GM18507 (cell line): ENCODE measurements around the gene ZNF765.
"Not testable (repeated sequence)": the region's sequence is repeated elsewhere in the genome, so short reads cannot be mapped to it uniquely, and the experiment has no call there.

Experiments used
- DNase-seq: peaks from one replicate; pipeline ENCODE4 v3.0.0; 2011; ENCODE audit warnings: low read depth; ENCODE audit not compliant: insufficient read length; ENCODE audit errors: extremely low spot score
- FAIRE-seq: peaks from 2 replicates; lab custom pipeline; 2011; peaks lifted over from hg19 to GRCh38; lab: Jason Lieb, UNC

ZNF765 gene

DNA sequence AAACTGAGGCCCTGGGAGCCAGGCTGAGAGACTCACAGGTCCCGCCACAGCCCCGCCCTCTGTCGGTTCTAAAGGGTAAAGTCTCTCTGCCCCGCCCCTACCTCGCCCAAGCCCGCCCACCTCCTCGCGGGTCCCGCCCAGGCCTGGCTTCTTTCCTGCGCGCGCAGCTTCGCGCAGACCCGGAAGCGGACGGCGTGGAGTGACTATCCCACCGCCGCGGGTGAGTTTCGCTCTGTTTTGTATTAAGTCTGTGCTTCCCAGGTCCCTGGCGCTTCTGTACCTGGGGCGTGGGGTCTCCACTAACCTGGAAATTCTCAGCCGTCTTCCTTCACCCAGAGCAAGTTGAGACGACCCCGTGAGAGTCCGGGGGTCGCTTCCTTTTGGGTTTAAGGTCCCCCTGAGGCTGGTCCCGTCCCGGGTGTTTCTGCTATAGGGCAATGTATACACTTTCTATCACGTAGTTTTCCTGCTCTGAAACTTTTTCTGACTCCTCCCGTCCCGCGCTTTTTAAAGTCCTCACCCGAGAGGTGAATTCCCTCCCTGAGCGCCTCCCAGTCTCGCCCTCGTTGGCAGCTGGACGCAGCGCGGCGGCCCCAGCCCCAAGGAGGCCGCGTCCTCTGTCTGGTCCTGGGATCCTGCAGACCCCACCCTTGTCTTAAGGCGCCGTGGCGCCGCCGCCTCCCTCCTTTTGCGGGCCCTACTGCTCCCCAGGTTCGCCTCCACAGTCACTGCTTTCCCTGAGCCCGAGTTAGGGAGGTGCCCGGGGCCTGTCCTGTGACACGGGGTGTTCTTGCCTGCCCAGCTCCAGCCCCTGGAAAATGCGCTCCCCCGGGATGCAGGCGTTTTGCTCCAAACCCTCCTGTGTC is at the start of gene ZNF765:
ZNF765 (plus strand) TSS at position 176 of the 866 bp plus-strand sequence. CDS start 2,867 bp downstream, outside the sequence.
- DNase-seq, result peak; percentile 86
- peak; percentile 79 for FAIRE-seq

DNA sequence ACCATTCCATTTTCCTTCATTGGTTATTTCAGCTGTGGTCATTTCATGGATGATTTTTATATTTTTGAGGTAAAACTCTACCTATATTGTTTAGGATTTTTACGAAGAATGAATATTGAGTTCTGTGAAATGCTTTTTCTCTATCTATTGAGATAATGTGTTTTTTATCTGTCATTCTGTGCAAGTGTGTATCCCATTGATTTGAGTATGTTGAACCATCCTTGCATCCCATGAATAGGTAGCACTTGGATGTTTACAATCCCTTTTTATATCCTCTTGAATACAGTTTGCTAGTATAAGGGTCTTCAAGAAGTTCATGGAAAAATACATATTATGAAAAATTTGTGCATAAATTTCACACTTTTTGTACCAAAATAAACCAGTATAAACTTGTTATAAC is 39.2 kb upstream of the ZNF765 start:
- DNase-seq, result no peak
- no peak for FAIRE-seq

DNA sequence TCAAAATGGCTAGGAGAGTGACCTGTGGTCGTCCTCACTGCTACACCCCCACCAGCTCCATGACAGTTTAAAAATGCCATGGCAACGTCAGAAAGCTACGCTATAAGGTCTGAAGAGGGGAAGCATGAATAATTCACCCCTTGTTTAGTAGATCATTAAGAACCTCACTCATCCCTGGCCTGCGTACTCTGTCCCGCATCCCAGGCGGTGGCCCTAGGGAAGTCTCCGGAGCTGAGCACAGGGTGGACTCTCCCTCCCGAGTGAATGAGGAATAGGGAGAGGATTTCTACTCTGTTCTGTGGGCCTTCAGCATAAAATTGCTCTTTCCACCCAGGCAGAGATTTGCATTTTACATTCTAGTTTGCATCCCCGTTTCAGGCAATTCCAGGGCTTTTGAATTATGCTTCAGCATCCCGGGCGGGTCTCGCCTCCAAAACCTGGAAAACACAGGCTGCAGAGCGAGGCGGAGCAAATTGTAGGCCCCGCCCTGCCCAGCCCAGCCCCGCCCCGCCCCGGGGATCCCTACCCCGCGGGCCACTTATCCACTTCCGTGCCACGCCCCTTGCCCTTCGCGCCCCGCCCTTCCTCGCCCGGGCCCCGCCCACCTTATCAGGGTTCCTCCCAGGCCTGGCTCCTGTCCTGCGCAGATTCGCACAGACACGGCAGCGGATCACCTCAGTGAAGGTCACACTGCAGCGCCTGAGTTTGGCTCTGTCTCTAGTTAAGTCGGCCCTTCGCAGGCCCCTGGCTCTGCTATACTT is 36.9 kb upstream of the ZNF765 start:
- no peak for DNase-seq
- FAIRE-seq, result no peak

DNA sequence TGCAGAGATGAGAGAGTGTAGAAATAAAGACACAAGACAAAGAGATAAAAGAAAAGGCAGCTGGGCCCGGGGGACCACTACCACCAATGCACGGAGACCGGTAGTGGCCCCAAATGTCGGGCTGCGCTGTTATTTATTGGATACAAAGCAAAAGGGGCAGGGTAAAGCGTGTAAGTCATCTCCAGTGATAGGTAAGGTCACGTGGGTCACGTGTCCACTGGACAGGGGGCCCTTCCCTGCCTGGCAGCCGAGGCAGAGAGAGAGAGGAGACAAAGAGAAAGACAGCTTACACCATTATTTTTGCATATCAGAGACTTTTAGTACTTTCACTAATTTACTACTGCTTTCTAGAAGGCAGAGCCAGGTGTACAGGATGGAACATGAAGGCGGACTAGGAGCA is 34.9 kb upstream of the ZNF765 start:
- DNase-seq, FAIRE-seq: not testable (repeated sequence)

DNA sequence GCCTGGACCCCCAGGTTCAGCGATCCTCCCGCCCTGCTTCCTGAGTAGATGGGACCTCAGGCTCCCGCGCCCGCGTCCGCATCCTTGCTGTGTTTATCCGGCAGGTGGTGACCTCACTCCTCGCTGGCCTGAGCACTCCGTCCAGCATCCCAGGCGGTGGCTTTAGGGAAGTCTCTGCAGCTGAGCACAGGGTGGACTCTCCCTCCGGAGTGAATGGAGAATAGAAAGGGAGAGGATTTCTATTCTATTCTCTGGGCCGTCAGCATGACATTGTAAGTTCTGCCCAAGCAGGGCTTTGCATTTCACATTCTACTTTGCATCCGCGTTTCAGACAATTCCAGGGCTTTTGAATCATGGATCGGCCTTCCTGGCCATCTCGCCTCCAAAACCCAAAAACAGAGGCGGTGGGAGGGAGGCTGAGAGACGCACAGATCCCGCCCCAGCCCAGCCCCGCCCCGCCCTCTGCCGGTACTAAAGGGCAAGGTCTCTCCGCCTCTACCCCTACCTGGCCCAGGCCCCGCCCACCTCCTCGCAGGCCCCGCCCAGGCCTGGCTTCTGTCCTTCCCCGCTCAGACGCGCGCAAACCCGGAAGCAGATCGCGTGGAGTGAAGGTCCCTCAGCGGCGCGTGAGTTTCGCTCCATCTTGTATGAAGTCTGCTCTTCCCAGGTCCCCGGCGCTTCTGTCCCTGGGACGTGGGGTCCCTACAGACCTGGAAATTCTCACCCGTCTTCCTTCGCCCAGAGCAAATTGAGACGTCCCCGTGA is 29.6 kb upstream of the ZNF765 start, which contains the start of gene ZNF525:
ZNF525 (plus strand) TSS at position 572 of the 765 bp plus-strand sequence. CDS start 6,577 bp downstream, outside the sequence.
- peak; percentile 88 for FAIRE-seq
- peak; percentile 78 for DNase-seq

DNA sequence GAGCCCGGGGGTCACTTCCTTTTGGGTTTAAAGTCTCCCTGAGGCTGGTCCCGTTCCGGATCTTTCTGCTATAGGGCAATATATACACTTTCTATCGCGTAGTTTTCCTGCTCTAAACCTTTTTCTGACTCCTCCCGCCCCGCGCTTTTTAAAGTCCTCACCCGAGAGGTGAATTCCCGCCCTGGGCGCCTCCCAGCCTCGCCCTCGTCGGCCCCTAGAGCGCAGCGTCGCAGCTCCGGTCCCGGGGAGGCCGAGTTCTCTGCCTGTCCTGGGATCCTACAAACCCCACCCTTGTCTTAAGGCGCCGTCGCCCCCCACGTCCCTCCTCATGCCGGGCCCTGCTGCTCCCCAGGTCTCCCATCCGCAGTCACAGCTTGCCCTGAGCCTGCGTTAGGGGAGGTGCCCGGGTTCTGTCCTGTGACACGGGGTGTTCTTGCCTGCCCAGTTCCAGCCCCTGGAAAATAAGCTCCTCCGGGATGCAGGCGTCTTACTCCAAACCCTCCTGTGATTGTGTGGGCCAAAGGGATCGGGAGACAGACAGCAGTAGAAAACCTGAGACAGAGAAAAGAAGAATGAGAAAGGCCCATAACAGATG is 29.0 kb upstream of the ZNF765 start:
- FAIRE-seq (no peak), DNase-seq (no peak)

DNA sequence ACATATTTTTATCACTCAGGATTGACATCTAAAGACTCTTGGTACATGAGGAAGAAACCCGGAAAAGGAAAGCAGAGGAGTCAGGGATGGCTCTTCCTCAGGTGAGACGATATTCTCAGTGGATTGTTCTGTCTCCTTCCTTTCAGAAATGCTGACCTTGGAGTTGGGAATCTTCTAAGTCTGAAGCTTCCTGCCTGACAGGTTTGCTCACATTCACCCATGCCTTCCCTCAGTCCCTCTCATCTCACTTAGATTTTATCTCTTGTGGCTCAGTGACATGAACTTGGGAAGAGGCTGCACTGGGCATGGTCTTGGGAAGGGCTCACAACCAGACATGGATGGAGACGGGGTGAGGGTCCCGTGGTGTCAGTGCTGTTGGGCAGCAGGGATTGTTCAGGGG is 22.8 kb upstream of the ZNF765 start:
- DNase-seq (no peak), FAIRE-seq (no peak)

DNA sequence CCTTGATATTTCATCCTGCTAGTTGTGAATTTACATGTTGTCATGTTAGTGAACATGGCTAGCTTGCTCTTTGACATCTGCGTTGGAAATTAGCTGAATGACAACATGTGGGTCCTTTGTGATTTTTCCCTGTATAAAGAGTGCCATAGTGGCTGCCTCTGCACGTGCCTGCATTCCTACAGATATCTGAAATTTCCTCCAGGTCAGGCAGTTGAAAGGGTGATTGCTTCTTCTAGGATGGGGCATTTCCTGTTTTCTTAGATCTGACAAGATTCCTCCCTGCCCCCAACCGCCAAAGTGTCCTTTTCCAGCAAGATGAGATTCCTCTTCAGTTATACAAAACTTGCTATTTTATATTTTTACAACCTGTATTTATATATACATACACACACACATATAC is 20.7 kb upstream of the ZNF765 start:
- no peak for FAIRE-seq
- no peak for DNase-seq

DNA sequence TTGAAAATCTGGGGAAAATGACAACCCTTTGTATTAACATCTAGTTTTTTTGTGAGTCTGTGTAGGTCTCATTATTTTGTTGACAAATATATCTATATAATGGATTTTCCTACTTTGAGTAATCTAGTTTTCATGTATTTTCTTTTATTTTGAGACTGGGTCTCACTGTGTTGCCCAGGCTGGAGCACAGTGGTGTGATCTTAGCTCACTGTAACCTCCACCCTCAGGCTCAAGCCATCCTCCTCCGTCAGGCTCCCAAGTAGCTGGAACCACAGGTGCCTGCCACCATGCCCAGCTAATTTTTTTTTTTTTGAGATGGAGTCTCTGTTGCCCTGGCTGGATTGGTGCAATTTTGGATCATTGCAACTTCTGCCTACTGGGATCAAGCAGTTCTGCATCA is 20.2 kb upstream of the ZNF765 start:
- FAIRE-seq (no peak), DNase-seq (no peak)

DNA sequence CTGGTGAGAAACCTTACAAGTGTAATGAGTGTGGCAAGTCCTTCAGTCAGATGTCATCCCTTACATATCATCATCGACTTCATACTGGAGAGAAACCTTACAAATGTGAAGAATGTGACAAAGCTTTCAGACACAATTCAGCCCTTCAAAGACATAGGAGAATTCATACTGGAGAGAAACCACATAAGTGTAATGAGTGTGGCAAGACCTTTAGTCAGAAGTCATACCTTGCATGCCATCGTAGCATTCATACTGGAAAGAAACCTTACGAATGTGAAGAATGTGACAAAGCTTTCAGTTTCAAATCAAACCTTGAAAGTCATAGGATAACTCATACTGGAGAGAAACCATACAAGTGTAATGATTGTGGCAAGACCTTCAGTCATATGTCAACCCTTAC is 13.6 kb upstream of the ZNF765 start:
- FAIRE-seq (no peak), DNase-seq (no peak)

DNA sequence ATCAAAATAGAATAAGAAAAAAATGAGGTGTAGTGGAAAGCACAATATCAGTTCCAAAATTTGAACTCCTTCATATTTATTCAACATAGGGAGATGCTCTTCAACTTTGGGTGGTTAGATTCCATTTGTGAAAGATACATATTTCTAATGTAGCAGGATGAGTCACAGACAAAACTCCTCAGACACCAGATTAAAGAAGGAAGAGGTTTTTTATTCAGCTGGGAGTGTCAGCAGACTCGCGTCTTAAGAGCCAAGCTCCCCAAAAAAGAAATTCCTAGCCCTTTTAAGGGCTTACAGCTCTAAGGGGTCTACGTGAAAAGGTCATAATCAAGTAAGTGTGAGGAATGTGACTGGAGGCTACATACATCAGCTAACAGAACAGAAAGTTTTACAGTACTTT is 6.8 kb upstream of the ZNF765 start:
- DNase-seq (no peak), FAIRE-seq (no peak)

DNA sequence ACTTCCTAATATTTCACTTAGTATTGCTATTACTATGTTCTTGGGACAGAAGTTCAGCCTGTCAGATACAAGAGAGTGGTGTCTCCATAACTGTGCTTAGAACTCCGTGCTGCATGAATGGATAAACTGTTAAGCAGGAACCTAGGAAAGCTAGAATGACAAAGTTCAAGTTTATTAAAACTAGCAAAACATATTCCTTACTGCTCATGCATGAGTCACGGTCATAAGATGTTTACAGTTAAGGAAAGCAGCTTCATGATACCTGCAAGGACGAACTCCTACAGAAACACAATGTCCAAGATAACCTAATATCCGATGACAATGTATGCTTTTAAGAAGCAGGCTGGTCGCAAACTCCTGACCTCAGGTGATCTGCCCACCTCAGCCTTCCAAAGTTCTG is 6.0 kb upstream of the ZNF765 start:
- no peak for FAIRE-seq
- no peak for DNase-seq

DNA sequence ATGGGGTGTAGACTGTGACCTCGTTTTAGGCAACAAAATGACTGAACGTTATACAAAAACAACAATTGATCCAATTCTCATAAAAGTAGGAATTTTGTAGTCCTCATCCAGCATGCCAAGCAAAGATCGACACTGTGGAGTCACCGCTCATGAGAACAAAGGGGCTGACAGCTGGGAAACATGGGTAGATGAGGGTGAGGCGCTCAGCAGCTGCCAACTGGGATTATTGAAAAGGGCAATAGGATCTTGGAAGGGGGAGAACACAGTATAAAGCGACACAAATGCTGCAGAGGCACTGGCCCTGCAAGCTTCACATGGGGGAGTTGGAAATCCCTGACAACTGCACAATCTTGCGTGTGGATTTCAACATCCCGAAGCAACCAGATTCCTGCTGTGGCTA is 5.4 kb upstream of the ZNF765 start:
- DNase-seq (no peak), FAIRE-seq (no peak)

DNA sequence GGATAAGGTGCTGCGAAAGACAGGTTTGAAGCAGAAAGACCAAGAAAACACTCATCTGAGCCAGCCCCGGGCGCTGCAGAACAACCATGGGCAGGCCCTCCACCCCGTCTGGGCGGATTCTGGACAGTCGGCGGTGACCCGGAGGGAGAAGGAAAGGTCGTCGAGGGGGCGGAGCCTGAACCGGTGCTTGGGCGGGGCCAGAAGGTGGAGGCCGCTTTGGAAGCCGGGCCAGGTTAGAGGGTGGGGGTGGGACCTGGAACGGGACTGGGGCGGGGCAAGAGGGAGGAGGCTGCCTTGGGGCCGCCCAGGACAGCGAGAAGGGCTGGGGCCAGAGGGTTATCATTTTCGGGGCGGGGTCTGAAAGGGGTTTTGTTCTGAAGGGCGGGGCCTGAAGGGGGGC is 5.0 kb upstream of the ZNF765 start:
- no peak for FAIRE-seq
- DNase-seq, result no peak

DNA sequence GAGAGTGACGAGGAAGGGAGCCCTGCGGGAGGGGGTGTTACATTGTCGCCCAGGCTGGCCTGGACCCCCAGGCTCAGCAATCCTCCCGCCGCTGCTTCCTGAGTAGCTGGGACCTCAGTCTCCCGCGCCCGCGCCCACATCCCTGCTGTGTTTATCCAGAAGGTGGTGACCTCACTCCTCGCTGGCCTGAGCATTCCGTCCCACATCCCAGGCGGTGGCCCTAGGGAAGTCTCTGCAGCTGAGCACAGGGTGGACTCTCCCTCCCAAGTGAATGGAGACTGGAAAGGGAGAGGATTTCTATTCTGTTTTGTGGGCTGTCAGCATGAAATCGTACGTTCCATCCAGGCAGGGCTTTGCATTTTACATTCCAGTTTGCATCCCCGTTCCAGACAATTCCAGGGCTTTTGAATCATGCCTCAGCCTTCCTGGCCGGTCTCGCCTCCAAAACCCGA is 401 bp upstream of the ZNF765 start:
- FAIRE-seq, result no peak

DNA sequence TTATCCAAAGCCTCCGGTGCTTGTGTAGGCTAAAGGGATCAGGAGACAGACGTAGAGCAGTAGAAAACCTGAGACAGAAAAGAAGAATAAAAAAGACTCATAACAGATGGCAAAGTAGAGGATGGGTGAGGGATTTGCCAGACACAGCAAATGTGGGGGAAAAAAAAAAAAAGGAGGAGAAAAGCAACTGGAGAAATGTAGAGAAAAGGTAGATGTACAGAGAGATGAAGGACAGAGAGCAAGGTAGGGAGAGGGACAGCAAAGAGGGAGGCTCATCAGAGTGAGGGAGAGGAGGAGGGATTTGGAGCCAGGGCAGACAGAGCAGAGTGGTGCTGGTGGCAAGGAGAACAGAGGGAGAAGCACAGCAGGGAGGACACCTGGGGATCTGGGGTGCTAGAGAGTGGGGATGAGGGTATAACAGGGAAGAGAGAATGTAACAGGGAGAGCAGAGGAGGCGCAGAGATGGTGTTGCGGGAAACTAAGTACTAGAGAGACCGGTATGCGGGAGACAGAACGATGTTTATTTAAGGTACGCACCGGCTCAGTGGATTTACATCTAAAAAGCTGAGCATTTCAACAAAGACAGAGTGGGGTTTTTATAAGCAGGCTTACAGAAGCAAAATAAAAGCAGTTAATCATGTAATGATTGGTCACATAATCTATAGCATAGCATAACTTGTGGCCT is 1.0 kb downstream of the ZNF765 start:
- not testable (repeated sequence) for DNase-seq, FAIRE-seq

More for the DNA sequence above, 401 bp upstream of the ZNF765 start:
- DNase-seq, result no peak

DNA sequence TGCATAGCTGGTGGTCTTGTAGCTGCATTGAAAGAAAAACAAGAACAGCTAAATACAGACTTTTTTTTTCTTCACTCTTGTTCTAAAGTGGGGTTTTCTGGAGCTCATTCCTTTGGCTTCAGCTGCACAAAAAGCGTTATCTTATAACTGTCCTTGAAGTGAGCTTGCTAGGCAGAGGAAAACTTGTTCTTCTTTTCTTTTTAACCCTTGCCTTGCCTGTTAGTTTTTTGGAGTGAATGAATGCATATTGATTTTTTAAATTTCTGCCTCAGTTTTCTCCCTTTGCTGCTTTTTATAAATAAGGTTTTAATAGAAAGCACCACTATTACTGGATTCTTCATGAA is 1.5 kb downstream of the ZNF765 start:
- FAIRE-seq, result no peak
- DNase-seq, result no peak

DNA sequence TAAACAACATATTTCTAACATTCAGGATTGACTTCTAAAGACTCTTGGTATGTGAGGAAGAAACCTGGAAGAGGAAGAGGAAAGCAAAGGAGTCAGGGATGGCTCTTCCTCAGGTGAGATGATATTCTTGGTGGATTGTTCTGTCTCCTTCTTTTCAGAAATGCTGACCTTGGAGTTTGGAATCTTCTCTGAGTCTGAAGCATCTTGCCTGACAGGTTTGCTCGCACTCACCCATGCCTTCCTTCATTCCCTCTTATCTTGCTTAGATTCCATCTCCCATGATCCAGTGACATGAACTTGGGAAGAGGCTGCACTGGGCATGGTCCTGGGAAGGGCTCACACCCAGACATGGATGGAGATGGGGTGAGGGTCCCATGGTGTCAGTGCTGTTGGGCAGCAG is 3.0 kb downstream of the ZNF765 start:
- not testable (repeated sequence) for FAIRE-seq, DNase-seq
